Activated naive CD8-positive, alpha-beta T cell treated with anti-CD3 and anti-CD28 coated beads, Interleukin-2, amount 50 U/mL, for 16 hours (primary cell): ENCODE measurements around the gene PTP4A1.
"Not testable (repeated sequence)": the region's sequence is repeated elsewhere in the genome, so short reads cannot be mapped to it uniquely, and the experiment has no call there.

ENCODE experiments used
- DNase-seq: peaks from one replicate; pipeline ENCODE4 v3.0.0-alpha.2; 2020; ENCODE audit warnings: low read depth, low spot score

PTP4A1 gene

DNA sequence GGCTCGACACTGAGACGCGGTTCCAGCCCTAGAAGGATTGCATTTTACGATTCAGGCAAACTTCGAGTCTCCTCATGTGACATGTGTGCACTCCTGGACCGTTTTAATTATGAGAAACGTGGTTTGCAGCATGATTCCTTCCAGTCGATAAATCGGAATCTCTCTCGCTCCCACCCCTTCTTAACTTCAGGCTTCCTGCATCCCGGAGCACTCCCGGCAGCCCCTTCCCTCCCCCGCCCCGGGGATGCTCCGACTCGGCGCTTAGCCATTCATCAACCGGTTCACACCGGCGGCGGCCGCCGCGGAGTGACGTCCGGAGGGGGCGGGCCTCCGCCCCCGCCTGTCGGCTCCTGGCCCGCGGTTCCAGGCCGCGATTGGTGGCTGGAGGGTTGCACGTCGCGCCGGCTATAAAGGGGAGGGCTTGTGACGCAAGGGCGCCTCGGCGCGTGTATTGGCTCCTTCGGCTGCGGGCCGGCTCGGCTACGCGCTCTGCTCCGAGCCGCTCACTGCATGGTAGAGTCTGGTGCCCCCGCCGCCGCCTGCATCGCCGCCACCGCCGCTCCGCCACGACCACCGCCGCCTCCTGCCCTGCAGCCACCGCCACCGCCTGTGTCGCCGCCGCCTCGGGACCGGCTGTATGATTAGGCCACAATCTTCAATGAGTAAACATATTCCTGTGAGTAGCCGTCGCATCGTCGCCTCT is at the start of gene PTP4A1, which contains the start of gene LOC128125822:
Gene PTP4A1, plus strand, starts transcription at position 437 of the 703 bp plus-strand sequence. CDS start 4,401 bp downstream, outside the sequence.
Gene LOC128125822, plus strand, starts transcription at position 437 of the 703 bp plus-strand sequence.
- peak; percentile 93 for DNase-seq

GRCh38 chr6:63522911-63523287 is 49.4 kb upstream of the PTP4A1 start:
- DNase-seq, result not testable (repeated sequence)

DNA sequence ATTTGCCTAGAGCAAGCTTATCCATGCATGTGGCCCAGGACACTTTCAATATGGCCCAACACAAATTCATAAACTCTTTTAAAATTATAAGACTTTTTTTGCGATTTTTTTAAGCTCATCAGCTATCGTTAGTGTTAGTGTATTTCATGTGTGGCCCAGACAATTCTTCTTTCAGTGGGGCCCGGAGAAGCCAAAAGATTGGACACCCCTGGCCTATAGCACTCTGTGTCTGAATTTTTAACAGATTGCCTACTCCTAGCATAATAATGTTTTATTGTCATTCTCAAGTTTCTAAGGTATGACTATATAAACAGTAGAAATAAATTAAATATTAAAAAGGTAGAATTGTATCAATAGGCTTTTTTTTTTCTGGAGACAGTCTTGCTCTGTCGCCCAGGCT is 48.6 kb upstream of the PTP4A1 start:
- DNase-seq, result no peak

DNA sequence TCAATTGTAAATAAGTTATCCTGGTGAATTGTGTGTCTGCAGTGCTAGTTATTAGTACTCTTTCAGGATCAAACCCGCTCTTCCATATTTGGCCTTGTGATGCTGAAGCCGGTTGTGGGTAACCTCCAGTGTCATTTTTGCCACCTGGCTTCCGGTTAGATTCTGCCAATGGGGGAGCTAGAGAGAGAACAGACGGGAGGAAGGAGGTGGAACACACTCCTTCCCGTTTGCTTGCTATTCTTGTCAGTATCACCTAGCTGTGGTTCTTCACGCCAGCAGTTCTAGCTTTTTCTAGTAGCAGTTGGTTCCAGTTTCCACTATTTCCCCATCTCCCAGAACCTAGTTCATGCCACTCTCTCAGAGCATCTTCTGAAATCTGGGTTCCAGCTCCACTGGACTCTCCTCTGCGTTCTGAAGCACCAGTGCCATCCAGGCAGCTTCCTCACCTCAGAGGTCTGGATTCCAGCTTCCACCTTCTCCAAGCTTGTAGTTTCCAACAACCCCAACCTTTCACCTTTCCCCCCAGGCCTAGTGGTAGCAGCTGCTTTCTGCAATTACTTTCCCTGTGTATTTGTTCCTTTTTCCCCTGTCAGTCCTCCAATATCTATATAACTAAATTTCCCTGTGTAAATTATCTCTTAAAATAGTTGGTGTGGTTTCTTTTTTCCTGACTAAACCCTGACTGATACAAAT is 46.9 kb upstream of the PTP4A1 start:
- no peak for DNase-seq

DNA sequence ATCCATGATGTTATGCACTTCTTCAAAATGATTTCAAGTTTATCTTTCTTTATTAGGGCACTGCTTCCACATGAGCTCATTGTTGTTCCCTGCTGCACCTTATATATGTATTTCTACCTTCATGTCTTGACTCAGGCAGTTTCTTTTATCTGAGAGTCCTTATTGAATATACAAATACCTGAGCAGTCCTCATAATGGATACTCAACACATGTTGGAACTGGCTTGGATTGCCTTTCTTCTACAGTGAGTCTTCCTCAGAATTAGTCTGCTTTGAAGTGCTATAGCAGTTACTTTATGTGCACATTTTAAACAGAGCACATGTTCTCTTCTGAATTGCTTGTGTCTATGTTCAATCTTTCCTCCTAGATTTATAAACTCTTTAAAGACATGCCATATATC is 45.3 kb upstream of the PTP4A1 start:
- DNase-seq, result no peak

GRCh38 chr6:63527658-63528514 is 44.4 kb upstream of the PTP4A1 start:
- no peak for DNase-seq

- DNase-seq, result no peak
Observed at GRCh38 chr6:63529498-63529897, 42.8 kb upstream of the PTP4A1 start.

DNA sequence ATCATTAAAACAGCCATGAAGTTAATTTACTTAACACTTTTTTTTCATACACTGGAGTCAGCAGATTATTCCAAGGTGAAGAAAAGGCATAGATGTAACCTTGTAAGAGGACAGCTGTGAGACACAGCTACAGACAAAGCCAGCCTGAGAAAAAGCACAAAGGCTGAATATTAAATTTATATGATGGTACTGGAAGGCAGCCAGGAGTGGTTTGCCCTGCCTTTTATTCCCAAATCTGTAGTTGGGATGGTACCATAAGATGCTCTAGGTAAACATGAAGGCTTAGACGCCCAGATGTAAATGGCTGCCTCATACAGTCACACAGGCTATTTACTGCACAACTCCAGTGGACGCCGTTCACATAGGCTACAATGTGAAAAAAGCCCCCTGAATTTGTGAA is 42.1 kb upstream of the PTP4A1 start:
- DNase-seq, result no peak

DNA sequence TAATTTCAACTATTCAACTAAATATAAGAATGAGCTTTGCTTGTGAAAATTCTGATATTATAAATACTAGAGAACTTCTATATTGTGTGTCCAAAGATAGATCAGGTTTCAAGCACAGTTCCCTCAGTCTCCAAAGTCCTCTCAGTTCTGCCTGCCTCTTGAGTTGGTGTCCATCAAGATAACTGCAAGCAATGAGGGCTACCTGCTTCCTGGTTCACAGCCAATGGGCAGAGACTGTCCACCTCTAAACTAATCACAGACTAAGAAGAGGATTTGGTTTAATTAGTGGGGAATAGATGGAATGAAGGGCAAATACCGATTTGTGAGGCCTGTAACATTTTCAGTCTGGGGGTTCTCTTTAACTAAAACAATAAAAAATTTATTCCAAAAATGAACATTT is 41.3 kb upstream of the PTP4A1 start:
- no peak for DNase-seq

GRCh38 chr6:63533026-63533425 is 39.3 kb upstream of the PTP4A1 start:
- DNase-seq, result no peak

GRCh38 chr6:63533952-63534351 is 38.3 kb upstream of the PTP4A1 start:
- no peak for DNase-seq

- no peak for DNase-seq
Observed at GRCh38 chr6:63537201-63537958, 34.9 kb upstream of the PTP4A1 start.

DNA sequence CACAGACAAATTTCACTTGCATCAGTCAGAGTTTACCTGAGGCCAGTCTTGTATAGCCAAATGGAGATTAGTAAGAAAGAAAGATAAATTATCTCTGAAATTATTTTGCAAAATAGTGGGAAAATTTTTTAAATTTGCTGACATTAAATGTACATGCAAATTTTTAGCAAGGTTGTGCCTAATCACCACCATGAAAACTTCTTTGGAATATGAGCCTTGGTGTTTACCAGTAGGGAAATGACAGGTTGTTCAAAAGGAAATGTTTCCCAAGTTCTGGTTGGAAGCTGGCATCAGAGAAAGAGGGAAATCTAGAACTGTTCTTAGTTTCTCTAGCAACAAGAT is 34.4 kb upstream of the PTP4A1 start:
- no peak for DNase-seq

DNA sequence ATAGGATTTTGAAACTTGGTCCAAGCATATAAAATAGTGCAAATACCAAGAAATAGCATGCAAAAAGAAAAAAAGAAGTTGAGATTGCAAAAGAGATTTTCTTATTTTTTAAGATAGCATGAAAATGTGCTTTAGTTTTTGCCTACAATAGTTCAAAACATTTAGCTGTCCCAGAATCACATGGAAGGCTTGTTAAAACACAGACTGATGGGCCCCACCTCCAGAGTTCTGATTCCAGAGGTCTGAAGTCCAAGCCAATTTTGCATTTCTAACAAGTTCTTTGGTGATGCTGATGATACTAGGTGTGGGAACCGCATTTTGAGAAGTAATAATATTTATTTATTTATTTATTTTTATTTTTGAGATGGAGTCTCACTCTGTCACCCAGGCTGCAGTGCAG is 33.7 kb upstream of the PTP4A1 start:
- DNase-seq, result no peak

DNA sequence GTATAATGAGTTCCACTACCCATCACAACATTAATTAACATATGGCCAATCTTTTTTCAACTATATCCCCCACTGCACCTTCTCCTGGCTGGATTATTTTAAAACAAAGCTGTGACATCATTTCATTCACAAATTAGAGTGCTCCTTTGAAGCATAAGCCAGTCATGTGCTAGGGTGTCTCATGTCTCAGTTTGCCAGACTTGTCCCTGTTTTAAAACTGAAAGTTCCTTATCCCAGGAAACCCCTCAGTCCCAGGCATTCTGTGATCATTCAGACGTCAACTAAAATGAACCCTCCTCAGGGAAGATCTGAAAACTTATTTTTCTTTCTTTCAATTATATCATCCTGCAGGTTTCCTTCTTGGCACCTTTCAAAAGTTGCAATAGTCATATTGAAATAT is 29.3 kb upstream of the PTP4A1 start:
- no peak for DNase-seq

DNA sequence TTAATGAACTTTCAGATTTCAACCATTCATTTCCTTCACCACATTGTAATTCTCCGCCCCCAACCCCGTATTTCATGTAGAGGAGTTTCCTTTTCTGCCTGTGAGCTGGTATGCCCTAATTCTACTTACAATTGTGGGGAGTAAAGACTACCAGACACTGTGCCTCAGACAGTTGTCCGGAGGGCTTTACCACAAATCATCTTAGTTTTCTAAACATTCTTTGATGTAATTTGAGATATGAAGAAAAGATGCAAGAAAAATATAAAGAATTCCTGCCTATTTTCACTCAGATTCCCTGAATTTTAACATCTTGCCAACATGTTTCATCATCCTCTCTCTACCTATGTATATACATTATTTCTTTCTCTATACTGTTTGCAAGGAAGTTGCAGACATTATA is 28.3 kb upstream of the PTP4A1 start:
- DNase-seq, result no peak

DNA sequence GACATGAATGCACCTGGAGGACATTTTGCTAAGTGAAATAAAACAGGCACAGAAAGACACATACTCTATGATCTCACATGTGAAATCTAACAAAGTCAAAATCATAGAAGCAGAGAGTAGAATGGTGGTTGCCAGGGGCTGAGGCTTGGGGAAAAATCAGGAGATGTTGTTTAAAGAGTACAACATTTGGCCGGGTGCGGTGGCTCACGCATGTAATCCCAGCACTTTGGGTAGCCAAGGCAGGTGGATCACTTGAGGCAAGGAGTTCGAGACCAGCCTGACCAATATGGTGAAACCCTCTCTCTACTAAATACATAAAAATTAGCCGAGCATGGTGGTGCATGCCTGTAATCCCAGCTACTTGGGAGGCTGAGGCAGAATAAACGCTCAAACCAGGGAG is 26.0 kb upstream of the PTP4A1 start:
- DNase-seq, result no peak

DNA sequence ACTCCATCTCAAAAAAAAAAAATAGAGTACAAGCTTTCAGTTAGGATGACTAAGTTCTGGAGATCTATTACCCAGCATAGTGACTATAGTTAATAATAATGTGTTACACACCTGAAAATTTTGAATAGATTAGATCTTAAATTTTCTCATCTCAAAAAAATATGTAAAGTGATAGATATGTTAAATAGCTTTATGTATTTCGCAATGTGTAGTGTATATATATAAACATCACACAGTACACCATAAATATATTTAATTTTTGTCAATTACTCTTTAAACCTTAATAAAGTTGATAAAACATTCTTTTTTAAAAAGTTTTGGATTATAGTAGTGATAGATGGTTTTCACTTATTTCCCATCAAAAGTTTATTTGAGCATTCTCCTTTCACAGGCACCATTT is 25.6 kb upstream of the PTP4A1 start:
- no peak for DNase-seq

GRCh38 chr6:63549076-63549475 is 23.2 kb upstream of the PTP4A1 start:
- DNase-seq, result no peak

DNA sequence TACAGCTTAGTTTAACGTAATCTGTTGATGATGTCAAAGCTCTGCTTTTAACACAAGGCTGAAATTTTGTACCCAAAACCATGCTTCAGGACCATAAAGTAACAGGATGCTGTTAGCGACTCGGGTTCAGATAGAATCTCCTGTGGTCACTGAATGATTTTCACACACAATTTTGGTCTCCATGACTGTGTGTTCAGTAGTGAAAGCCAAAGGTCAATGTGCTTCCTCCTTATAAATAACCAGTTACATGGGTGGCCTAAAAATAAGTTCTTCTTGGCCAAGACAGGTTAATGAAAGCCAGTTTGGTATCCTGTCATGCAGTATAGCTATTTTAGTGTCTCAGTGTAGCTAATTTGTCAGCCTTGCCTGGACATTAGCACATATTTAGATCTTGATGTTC is 19.1 kb upstream of the PTP4A1 start:
- DNase-seq, result no peak

DNA sequence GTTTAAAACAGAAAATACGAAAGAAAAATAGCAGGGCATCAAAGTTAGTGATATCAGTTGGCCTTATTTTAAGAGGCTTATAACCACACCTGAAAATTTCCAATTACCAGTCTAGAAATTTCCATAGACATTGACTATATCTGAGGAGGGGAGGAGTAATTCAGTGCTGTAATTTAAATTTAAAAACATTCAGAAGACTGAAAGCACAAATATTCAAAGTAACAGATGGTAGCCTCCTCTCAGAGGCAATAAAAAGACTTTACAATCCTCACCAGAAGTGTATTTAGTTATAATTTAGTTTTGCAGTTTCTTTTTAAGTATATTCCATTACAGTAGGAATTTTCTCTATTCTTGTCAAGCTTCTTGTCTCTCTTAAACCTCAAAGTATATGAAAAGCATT is 18.4 kb upstream of the PTP4A1 start:
- no peak for DNase-seq

DNA sequence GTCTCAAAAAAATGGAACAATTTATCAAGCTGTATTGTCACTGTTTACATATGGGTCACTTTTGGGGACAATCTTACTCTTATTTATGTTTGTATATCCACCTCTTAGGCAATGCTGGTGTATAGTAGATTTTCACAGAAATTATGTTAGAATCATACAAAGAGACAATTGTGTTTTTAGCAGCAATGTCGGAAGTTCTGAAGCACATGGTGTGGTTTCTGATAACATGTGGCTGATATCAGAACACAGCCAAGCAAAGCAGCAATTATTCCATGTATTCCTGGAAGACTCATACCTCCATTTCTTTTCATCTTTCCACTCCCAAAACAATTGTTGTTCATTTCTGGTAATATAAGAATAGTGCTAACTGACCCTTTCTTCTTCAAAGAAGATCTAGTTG is 17.5 kb upstream of the PTP4A1 start:
- DNase-seq, result no peak
